ENCODE data around the gene CLK2.
"Not testable (repeated sequence)": the region's sequence is repeated elsewhere in the genome, so short reads cannot be mapped to it uniquely, and the experiment has no call there.

The CLK2 gene

GRCh38 chr1:155236451-155236850, 36.9 kb downstream of the CLK2 start:
- no peak for DNase-seq

- DNase-seq, result not testable (repeated sequence)
Measured at GRCh38 chr1:155235375-155235774, 37.9 kb downstream of the CLK2 start.

- not testable (repeated sequence) for DNase-seq
Measured at GRCh38 chr1:155233502-155233901, 39.8 kb downstream of the CLK2 start.

- not testable (repeated sequence) for DNase-seq
Measured at GRCh38 chr1:155232001-155232978, 41.0 kb downstream of the CLK2 start.

- DNase-seq, result not testable (repeated sequence)
Measured at GRCh38 chr1:155231302-155231701, 42.0 kb downstream of the CLK2 start.

- no peak for DNase-seq
Measured at GRCh38 chr1:155228096-155228427, 45.2 kb downstream of the CLK2 start.

- DNase-seq, result peak; percentile 97
Measured at GRCh38 chr1:155227261-155228095, 45.8 kb downstream of the CLK2 start.

GRCh38 chr1:155226910-155227260, 46.4 kb downstream of the CLK2 start:
- no peak for DNase-seq

GRCh38 chr1:155226188-155226909, 47.0 kb downstream of the CLK2 start:
- DNase-seq, result peak; percentile 55

GRCh38 chr1:155225404-155225759, 47.9 kb downstream of the CLK2 start:
- DNase-seq, result not testable (repeated sequence)

GRCh38 chr1:155223047-155223446, 50.3 kb downstream of the CLK2 start:
- DNase-seq, result no peak

GRCh38 chr1:155220211-155220965, 52.9 kb downstream of the CLK2 start:
- DNase-seq, result not testable (repeated sequence)

- no peak for DNase-seq
Measured at GRCh38 chr1:155219592-155220031, 53.7 kb downstream of the CLK2 start.

GRCh38 chr1:155218854-155219591, 54.3 kb downstream of the CLK2 start:
- DNase-seq, result no peak

GRCh38 chr1:155214702-155215101, 58.6 kb downstream of the CLK2 start:
- DNase-seq, result not testable (repeated sequence)

All from NCI-H1436 treated with DMSO at 0.1 percent for 48 hours (cell line).